Measurements from ENCODE around the gene ANKRD33B.

ANKRD33B gene

DNA sequence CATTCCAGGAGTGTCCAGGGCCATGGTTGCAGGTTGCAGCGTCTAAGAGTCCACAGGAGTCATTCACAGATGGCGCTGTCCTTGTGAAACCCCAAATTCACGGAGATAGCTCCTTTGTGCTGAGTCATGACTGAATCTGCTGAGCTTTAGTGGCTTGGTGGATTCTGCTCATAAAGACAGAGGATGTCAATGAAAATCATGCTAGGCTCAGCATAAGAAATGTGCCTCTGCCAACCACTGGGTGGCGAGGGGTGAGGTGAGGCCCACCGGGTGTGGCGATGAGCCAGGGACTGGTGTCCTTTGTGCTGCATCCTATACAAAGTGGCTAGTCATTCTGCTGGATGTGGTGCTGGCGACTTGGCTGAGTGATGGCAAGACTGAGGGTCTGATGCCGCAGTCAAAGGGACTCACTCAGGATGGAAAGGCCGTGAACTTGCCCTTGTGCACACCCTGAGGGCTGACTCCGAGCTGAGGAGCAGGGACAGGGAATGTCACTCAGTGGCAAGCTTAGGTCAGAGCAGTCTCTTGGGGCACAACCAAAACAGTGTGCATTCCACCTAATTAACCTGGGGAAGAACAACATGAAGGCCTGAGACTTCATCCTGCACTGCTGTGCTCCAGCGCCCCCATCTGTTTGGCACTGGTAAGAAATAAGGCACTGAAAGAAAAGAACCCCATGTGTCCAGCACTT, 125.7 kb downstream of the ANKRD33B start:
- Histone ChIP-seq H3K27me3 (no peaks in the 10 kb centered on the region), H3K9me3 (replicated peaks in 1 of 11) (peaks cover 0 to 37% (median 30%) of the 10 kb centered on the region in 11 experiments; a peak in 18 of 22 replicates), H3K4me2 (no peak overlapping the region), H3K4me3 (no peak overlapping the region), H3K9ac (no peak overlapping the region), H3K36me3 (peaks cover 59 to 99% (median 85%) of the 10 kb centered on the region in 11 experiments), H4K20me1 (peaks cover 8 to 85% (median 49%) of the 10 kb centered on the region in 11 experiments; a peak in 19 of 22 replicates), H3K27ac (peak overlapping the region in 3 of 11 experiments; percentile 29 to 48 (median 39); a peak in 4 of 22 replicates), H3K4me1 (peaks cover 0 to 6% (median 0%) of the 10 kb centered on the region in 10 experiments; a peak in 1 of 20 replicates)
- no peak for TF ChIP-seq Cebpa-rat (IDR thresholded peaks at IDR 0.05)

- Histone ChIP-seq H4K20me1 (peaks cover 18 to 85% (median 53%) of the 10 kb centered on the region in 11 experiments; a peak in 20 of 22 replicates), H3K4me2 (no peak overlapping the region), H3K36me3 (peaks cover 49 to 89% (median 77%) of the 10 kb centered on the region in 11 experiments), H3K27me3 (no peaks in the 10 kb centered on the region), H3K9ac (no peak overlapping the region), H3K9me3 (replicated peaks in 1 of 11) (peaks cover 0 to 37% (median 30%) of the 10 kb centered on the region in 11 experiments; a peak in 18 of 22 replicates), H3K4me3 (no peak overlapping the region), H3K27ac (no peak overlapping the region), H3K4me1 (peaks cover 7 to 16% (median 7%) of the 10 kb centered on the region in 10 experiments)
- no peak for TF ChIP-seq Cebpa-rat (IDR thresholded peaks at IDR 0.05)
Measured at GRCh38 chr5:10690460-10691440, 126.9 kb downstream of the ANKRD33B start.

DNA sequence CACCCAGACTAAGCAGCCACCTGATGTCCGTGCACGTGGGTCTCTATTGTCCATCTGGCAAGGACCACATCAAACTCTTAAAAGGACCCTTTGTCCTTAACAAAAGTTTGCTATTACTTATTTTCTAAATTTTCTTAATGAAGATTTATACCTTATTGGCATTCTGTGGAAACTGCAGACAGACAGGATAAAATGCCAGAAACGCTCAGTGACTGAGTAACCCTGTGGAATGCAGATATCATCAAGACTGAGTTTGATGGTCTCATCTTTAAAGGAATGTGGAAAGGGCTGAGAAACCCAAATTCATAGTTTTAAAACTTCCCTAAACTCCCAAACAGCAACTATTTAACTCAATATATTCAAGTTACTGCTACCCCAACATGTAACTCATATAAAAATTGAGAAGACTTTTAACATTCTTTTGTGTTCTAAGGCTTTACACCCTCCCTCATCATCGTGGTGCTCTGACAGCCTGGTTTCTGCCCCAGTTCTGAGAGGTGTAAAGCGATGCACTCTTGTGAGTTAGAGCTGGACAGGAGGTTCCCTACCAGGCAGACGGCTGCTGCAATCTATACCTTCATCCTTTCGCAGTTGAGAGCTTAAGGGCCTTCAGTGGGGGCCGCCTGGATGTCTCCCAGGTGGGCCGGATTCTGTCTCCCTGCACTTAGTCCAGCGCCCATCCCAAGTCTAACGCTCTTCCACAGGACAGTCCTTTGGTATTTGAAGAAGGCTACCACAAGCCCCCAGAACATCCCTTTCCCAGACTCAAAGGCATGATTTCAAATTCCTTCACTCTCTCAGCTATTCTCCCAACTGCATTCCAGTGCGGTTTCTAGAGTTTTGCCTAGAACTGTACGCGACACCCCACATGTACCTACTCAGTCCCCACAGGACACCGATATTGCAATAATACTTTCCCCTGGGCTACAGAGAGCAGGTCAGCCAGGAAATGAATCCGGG, 128.2 kb downstream of the ANKRD33B start:
- no peak overlapping the region for H3K9ac ChIP-seq
- peaks cover 41 to 81% (median 69%) of the 10 kb centered on the region in 11 experiments for H3K36me3 ChIP-seq
- H3K27me3 ChIP-seq, result no peaks in the 10 kb centered on the region
- peaks cover 0 to 33% (median 23%) of the 10 kb centered on the region in 11 experiments; a peak in 18 of 22 replicates for H3K9me3 ChIP-seq (replicated peaks in 1 of 11)
- H4K20me1 ChIP-seq, result peaks cover 32 to 86% (median 64%) of the 10 kb centered on the region in 11 experiments; a peak in 21 of 22 replicates
- H3K4me3 ChIP-seq, result no peak overlapping the region
- no peak overlapping the region for H3K27ac ChIP-seq
- no peak overlapping the region for H3K4me2 ChIP-seq
- H3K4me1 ChIP-seq, result peaks cover 18 to 30% (median 21%) of the 10 kb centered on the region in 10 experiments
- no peak for TF ChIP-seq Cebpa-rat (IDR thresholded peaks at IDR 0.05)

- Histone ChIP-seq H3K9ac (peak overlapping the region in 1 of 11 experiments; percentile 18; a peak in 1 of 22 replicates), H3K4me1 (peaks cover 18 to 41% (median 33%) of the 10 kb centered on the region in 10 experiments), H3K36me3 (peaks cover 12 to 72% (median 44%) of the 10 kb centered on the region in 11 experiments; a peak in 20 of 22 replicates), H4K20me1 (peaks cover 56 to 100% (median 86%) of the 10 kb centered on the region in 11 experiments; a peak in 21 of 22 replicates), H3K27me3 (no peaks in the 10 kb centered on the region), H3K4me3 (no peak overlapping the region), H3K27ac (no peak overlapping the region; a peak in 1 of 22 replicates), H3K4me2 (peak overlapping the region in 10 of 11 experiments; percentile 16 to 54 (median 40); a peak in 12 of 22 replicates), H3K9me3 (replicated peaks in 1 of 11) (peaks cover 0 to 3% (median 0%) of the 10 kb centered on the region in 11 experiments; a peak in 1 of 22 replicates)
- no peak for TF ChIP-seq Cebpa-rat (IDR thresholded peaks at IDR 0.05)
Measured at GRCh38 chr5:10695055-10695649, 131.3 kb downstream of the ANKRD33B start.

DNA sequence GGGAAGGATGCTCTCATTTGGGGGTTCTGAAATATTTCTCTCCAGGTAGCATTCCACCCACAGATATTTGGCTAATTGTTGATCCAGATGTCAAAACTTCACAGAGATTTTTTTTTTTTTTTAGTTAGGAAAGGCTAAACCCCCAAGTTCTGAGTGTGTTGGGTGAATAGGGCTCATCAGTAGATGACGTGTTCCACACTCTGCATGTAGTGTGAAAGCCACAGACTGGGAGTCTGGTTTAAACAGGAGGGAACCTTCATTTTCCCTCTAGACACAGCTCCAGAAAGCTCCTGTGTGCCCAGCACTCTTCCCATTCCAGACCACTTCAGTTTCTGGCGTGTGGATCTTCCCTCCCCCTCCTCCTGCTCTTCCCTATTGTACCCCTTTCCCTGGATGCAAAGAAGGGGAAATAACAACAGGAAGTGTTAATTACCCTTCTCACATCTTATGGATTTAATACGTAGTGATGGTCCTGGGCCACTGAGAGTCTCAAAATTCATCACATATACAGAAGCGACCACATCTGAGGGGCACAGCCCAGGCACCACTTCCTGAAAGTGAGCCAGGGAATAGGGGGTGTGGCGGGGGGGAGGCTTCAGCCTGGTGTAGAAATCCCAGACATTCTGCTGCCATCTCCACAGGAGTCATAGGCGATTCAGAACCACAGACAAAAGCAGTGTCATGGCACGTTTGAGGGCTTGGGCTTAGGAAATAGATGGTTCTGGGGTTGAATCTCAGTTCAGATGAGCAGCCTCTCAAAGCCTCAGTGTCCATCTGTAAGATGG, 132.1 kb downstream of the ANKRD33B start:
- no peak overlapping the region for H3K4me3 ChIP-seq
- peak overlapping the region; percentile 20 to 54 (median 41); a peak in 19 of 22 replicates for H3K4me2 ChIP-seq
- no peak for TF ChIP-seq Cebpa-rat (IDR thresholded peaks at IDR 0.05)
- H4K20me1 ChIP-seq, result peaks cover 64 to 100% (median 92%) of the 10 kb centered on the region in 11 experiments; a peak in 21 of 22 replicates
- H3K36me3 ChIP-seq, result peaks cover 12 to 72% (median 39%) of the 10 kb centered on the region in 11 experiments; a peak in 20 of 22 replicates
- peaks cover 21 to 49% (median 41%) of the 10 kb centered on the region in 10 experiments for H3K4me1 ChIP-seq
- H3K9ac ChIP-seq, result peak overlapping the region in 5 of 11 experiments; percentile 9 to 32 (median 18); a peak in 4 of 22 replicates
- no peaks in the 10 kb centered on the region for H3K9me3 ChIP-seq (replicated peaks in 1 of 11)
- H3K27ac ChIP-seq, result no peak overlapping the region; a peak in 1 of 22 replicates
- no peaks in the 10 kb centered on the region for H3K27me3 ChIP-seq

DNA sequence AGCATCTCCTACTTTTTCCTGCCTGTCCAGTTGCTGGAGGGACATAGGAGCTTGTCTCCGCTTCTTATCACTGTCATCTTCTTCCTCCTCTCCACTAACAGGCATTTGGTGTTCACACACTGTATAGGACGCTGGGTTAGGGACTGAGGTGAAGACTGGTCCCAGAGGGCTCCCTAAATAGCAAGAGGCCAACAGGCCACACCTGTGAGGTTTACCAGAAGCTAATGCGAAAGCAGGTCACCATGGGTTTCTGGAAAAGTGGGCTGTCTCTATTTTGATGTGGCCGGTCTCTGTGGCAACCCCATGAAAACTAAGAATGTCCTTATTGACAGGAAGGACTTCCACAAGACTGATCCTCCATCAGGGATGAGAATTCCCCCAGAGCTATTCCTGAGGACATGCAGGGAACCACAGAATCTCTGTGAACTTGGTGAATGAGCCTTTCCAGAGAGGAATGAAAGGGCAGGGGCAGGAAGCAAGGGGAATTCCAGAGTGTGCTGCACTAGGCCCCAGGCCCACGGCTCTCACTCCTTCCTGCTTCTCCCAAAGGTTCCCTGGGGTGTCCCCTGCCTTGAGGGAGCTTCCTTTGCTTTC, 135.5 kb downstream of the ANKRD33B start:
- no peaks in the 10 kb centered on the region for H3K27me3 ChIP-seq
- no peak for TF ChIP-seq Cebpa-rat (IDR thresholded peaks at IDR 0.05)
- peak overlapping the region in 1 of 11 experiments; percentile 24; a peak in 1 of 22 replicates for H3K27ac ChIP-seq
- H3K9ac ChIP-seq, result no peak overlapping the region
- H4K20me1 ChIP-seq, result peaks cover 66 to 98% (median 90%) of the 10 kb centered on the region in 11 experiments; a peak in 21 of 22 replicates
- H3K4me1 ChIP-seq, result peaks cover 45 to 81% (median 69%) of the 10 kb centered on the region in 10 experiments
- H3K36me3 ChIP-seq, result peaks cover 3 to 66% (median 29%) of the 10 kb centered on the region in 11 experiments; a peak in 19 of 22 replicates
- peak overlapping the region in 8 of 11 experiments; percentile 5 to 62 (median 53); a peak in 15 of 22 replicates for H3K4me2 ChIP-seq
- H3K9me3 ChIP-seq (replicated peaks in 1 of 11), result no peaks in the 10 kb centered on the region
- H3K4me3 ChIP-seq, result no peak overlapping the region
